GM12864 (cell line): ENCODE data around the gene ELMO1.

Source experiments
- DNase-seq: peaks from one replicate; pipeline ENCODE4 v3.0.0-alpha.2; 2011; ENCODE audit warnings: low read depth
- H3K4me3 ChIP-seq: 2 replicates; pipeline ENCODE4 v1.5.1; 2011; ENCODE audit warnings: mild to moderate bottlenecking, low read depth, low read length, control low read depth
- CTCF ChIP-seq: IDR thresholded peaks from 2 replicates; pipeline ENCODE4 v1.5.1; 2011; ENCODE audit warnings: low read depth, mild to moderate bottlenecking, moderate library complexity, low read length, control low read depth, inconsistent platforms; ENCODE audit errors: missing control alignments

ELMO1 gene

DNA sequence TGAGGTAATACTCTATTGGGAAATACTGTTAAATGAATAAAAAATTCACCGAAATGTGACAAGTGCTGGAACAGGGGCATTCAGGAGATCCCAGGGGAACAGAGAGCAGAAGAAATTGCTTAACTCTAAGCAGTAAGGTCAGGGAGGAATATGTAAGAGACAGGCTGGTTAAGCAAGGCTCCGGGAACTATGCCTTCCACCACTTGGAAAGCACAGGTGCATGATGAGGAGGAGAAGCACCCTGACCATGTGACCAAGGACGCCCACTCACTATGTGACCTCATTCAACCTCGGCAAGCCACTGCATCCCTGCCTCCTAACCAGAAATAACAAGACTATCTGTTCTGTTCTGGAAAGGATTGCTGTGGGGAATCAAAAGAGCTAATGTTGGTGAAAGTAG is 218.4 kb downstream of the ELMO1 start:
- DNase-seq = no peak
- TF ChIP-seq CTCF = no peak
- H3K4me3 ChIP-seq = no peak overlapping the region

DNA sequence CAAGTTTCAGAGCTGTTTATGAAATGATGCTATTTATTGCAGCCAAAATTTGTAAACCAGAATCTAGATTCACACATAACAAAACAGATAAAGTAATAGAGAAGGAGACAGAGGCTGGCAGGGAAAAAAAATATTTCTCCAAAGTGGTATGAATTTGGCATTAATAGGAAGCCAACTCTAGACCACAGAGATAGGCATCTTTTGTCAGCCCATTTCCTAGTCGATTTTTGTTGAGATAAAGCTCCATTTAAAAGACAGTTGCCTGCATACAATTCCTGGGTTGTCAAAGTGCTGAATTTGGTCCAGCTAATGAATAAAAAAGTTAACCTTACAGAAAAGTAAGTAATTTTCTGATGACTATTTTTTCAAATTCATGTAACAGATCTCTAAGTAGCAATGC is 219.3 kb downstream of the ELMO1 start:
- DNase-seq = no peak
- no peak overlapping the region for H3K4me3 ChIP-seq
- no peak for TF ChIP-seq CTCF

DNA sequence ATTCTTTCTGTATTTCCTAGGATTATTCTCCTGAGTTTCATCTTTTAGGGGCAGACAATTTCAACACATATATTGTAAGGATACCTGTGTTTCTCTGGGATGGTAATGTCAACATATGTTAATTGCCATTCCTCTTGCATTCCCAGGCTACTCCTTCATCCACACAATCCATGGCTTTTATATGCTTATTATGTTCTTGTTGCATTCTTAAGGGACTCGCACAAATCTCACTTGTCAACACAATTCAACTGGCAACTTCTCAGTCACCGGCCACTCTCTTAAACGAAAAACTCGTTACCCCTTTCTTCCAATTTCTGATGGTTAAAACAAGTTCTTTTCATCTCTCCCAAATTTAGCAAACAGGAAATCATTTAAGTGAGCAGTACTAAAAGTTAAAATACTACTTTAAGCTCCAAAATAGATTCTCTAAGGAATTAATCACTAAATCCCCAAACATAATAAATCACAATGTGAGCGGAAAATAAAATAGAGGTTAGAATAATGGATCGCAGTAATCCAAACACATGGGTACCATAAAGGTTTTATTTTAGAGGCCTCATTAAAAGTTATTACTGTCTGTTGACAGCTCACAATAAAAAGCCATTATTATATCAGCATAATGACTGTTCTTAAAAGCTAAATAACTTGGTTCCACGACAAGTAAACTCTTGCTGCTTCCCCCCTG is 223.2 kb downstream of the ELMO1 start:
- TF ChIP-seq CTCF = no peak
- no peak overlapping the region for H3K4me3 ChIP-seq
- DNase-seq = no peak

DNA sequence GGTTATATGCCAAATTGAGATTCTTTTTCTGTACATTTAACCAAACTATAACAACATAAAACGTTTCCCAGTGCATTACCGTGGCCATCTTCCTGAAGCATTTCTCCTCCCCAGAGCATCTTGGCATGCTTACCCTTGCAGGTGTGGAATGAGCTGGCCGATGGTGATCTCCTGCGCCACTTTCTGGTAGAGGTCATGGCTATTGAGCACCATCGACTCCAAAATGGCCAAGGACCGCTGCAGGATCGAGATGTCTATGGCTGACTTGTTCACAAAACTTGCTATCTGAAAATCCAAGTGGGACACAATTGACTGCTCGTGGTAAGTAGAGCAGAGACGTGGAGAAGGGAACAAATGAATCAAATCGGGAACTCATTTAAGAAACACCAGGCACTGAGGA is 223.9 kb downstream of the ELMO1 start:
- no peak overlapping the region for H3K4me3 ChIP-seq
- TF ChIP-seq CTCF = no peak
- DNase-seq = no peak

- TF ChIP-seq CTCF = no peak
- H3K4me3 ChIP-seq = no peak overlapping the region
- DNase-seq = no peak
Observed at GRCh38 chr7:37220664-37221063, 228.0 kb downstream of the ELMO1 start.

DNA sequence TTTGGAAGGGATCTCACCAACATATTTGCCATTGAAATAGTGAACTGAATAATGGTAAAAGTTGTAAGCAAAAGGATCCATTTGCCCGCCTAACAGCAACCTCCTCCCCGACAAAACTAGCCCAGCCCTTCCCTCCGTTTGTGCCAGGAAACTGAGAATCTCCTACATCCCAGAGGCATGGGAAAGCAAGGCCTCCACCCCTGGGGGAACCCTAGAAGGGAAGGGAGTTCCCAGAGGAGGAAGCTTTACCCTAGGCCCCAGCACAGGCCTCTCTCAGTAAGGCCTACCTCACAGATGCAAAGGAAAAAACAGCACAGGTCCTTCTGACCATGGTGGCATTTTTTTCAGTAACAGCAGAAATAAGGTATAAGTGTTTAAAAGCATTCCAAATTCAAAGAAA is 229.7 kb downstream of the ELMO1 start:
- no peak for TF ChIP-seq CTCF
- H3K4me3 ChIP-seq = no peak overlapping the region
- no peak for DNase-seq

GRCh38 chr7:37216923-37217322 is 231.7 kb downstream of the ELMO1 start:
- no peak for TF ChIP-seq CTCF
- no peak for DNase-seq

More at GRCh38 chr7:37216923-37217322, 231.7 kb downstream of the ELMO1 start:
- H3K4me3 ChIP-seq = no peak overlapping the region
